A549 (cell line): ENCODE measurements around the gene IRF3. TPM values are rescaled to one million over a fixed set of nuclear protein-coding genes. Genes with fewer than 3 reads are reported as not detected.

Experiments used
- ATAC-seq, 2 experiments: fragments of 200-7000 bp in 1 of 2; fragments of >200 bp in 1 of 2; cut with Nextera tagmentation in 1 of 2; cut with Tn5 transposase in 1 of 2; 3 replicates each; pipeline versions ENCODE4 v1.8.0 to v1.9.1; 2018 to 2020; ENCODE audit warnings: mild to moderate bottlenecking in 1 of 2, moderate library complexity in 1 of 2
- CTCF ChIA-PET: fragments of 300-600 bp; sonication (Branson Sonifier 250); formaldehyde crosslinking; extraction: SDS; loops from one replicate; lab custom pipeline; 2021; ENCODE audit warnings: antibody characterized with exemption, inconsistent platforms; lab: Yijun Ruan, JAX
- POLR2A ChIA-PET: fragments of 350-600 bp; formaldehyde crosslinking; extraction: SDS; loops from one replicate; lab custom pipeline; 2021; ENCODE audit warnings: antibody characterized with exemption, inconsistent platforms; lab: Yijun Ruan, JAX
- DNase-seq, 2 experiments: peaks; one replicate each; pipeline versions ENCODE4 v3.0.0 to v3.0.0-alpha.2; 2011 to 2016; ENCODE audit warnings: low read depth in 1 of 2, low spot score in 1 of 2
- FAIRE-seq: peaks from 2 replicates; lab custom pipeline; 2011; peaks lifted over from hg19 to GRCh38; lab: Jason Lieb, UNC
- H3K27ac ChIP-seq, 2 experiments: fragments of >200 bp; sonication (Bioruptor Twin); formaldehyde crosslinking; 3 replicates each; pipeline ENCODE4 v1.5.1; 2016 to 2017
- H3K4me1 ChIP-seq: fragments of >200 bp; sonication (Bioruptor Twin); formaldehyde crosslinking; 3 replicates; pipeline ENCODE4 v1.6.1; 2016
- H3K4me2 ChIP-seq: fragments of >200 bp; sonication (Bioruptor Twin); formaldehyde crosslinking; 3 replicates; pipeline ENCODE4 v1.6.1; 2016
- H3K4me3 ChIP-seq: fragments of >200 bp; sonication (Bioruptor Twin); formaldehyde crosslinking; 3 replicates; pipeline ENCODE4 v1.5.1; 2016
- H3K9me3 ChIP-seq: fragments of >200 bp; sonication (Bioruptor Twin); formaldehyde crosslinking; 3 replicates; pipeline ENCODE4 v1.6.1; 2016
- ATOH8 ChIP-seq: fragments of 250-450 bp; sonication (Bioruptor Pico); IDR thresholded peaks from 2 replicates; pipeline ENCODE4 v1.5.0; 2020; ENCODE audit warnings: low read depth, mild to moderate bottlenecking, moderate library complexity
- BCL3 ChIP-seq: fragments of >200 bp; sonication (Bioruptor Twin); formaldehyde crosslinking; IDR thresholded peaks from 3 replicates; pipeline ENCODE4 v1.6.1; 2016
- CBX2 ChIP-seq: fragments of 200-600 bp; sonication (generic); IDR thresholded peaks from 2 replicates; pipeline ENCODE4 v1.6.1; 2016; ENCODE audit warnings: low read depth, mild to moderate bottlenecking, borderline replicate concordance
- CBX8 ChIP-seq: fragments of 200-600 bp; sonication (generic); IDR thresholded peaks from 2 replicates; pipeline ENCODE4 v1.6.1; 2016
- CEBPB ChIP-seq, 2 experiments: fragments of >200 bp in 1 of 2; sonication (Bioruptor Twin) in 1 of 2; formaldehyde crosslinking in 1 of 2; IDR thresholded peaks; 2 replicates each; pipeline ENCODE4 v1.6.1; 2012 to 2016
- CTCF ChIP-seq: fragments of >200 bp; sonication (Bioruptor Twin); formaldehyde crosslinking; IDR thresholded peaks from 3 replicates; pipeline ENCODE4 v1.5.1; 2016
- E2F6 ChIP-seq: IDR thresholded peaks from 2 replicates; pipeline ENCODE4 v1.6.1; 2012; ENCODE audit warnings: low read depth, borderline replicate concordance
- EHF ChIP-seq: fragments of 250-450 bp; sonication (Bioruptor Pico); IDR thresholded peaks from 2 replicates; pipeline ENCODE4 v1.5.0; 2020; ENCODE audit warnings: mild to moderate bottlenecking
- ESRRA ChIP-seq: fragments of 150-350 bp; IDR thresholded peaks from 2 replicates; pipeline ENCODE4 v1.6.1; 2014; ENCODE audit warnings: mild to moderate bottlenecking, low read length, borderline replicate concordance
- FOSB ChIP-seq: fragments of 250-450 bp; sonication (Bioruptor Pico); IDR thresholded peaks from 2 replicates; pipeline ENCODE4 v1.5.0; 2020; ENCODE audit warnings: mild to moderate bottlenecking, moderate library complexity
- GATA3 ChIP-seq: IDR thresholded peaks from 2 replicates; pipeline ENCODE4 v1.6.1; 2012; ENCODE audit warnings: borderline replicate concordance
- HDAC2 ChIP-seq: fragments of 200-600 bp; sonication (generic); IDR thresholded peaks from 2 replicates; pipeline ENCODE4 v1.6.1; 2016
- KDM5A ChIP-seq: fragments of 200-600 bp; sonication (generic); IDR thresholded peaks from 2 replicates; pipeline ENCODE4 v1.6.1; 2016; ENCODE audit warnings: antibody characterized with exemption, mild to moderate bottlenecking
- MAZ ChIP-seq: fragments of 150-350 bp; IDR thresholded peaks from 2 replicates; pipeline ENCODE4 v1.6.1; 2014; ENCODE audit warnings: antibody characterized with exemption, low read depth, low read length, borderline replicate concordance
- NFE2L2 ChIP-seq: fragments of 150-350 bp; conservative IDR thresholded peaks from 2 replicates; pipeline ENCODE4 v1.6.1; 2014; ENCODE audit warnings: low read length
- PBX3 ChIP-seq: IDR thresholded peaks from 2 replicates; pipeline ENCODE4 v1.6.1; 2012
- POLR2AphosphoS2 ChIP-seq: conservative IDR thresholded peaks from 2 replicates; pipeline ENCODE4 v1.6.1; 2012; ENCODE audit warnings: low read length, improper control_type of control experiment, inconsistent platforms
- RFX5 ChIP-seq: fragments of 450-650 bp; IDR thresholded peaks from 2 replicates; pipeline ENCODE4 v1.7.1; 2014; ENCODE audit warnings: antibody characterized with exemption, mild to moderate bottlenecking, moderate library complexity
- USF2 ChIP-seq: fragments of 450-650 bp; IDR thresholded peaks from 2 replicates; pipeline ENCODE4 v1.6.1; 2014; ENCODE audit warnings: antibody characterized with exemption
- ZC3H11A ChIP-seq: fragments of 450-650 bp; IDR thresholded peaks from 2 replicates; pipeline ENCODE4 v1.6.1; 2014; ENCODE audit warnings: antibody characterized with exemption, mild to moderate bottlenecking
- ZFP36 ChIP-seq: fragments of 450-650 bp; IDR thresholded peaks from 2 replicates; pipeline ENCODE4 v1.6.1; 2014; ENCODE audit warnings: borderline replicate concordance; ENCODE audit not compliant: partially characterized antibody
- WGBS: methylation state at CpG from one replicate; pipeline ENCODE4 v1.1.6; 2017; ENCODE audit errors: missing lambda C conversion rate; 5-methylcytosine and 5-hydroxymethylcytosine counted together
- polyA plus RNA-seq, 4 experiments: library from polyadenylated mRNA; depleted of rRNA in 3 of 4; stranded (reverse); fragments of >200 nt; fragmentation: RNase III in 1 of 4; extraction: RNeasy Plus Mini Kit Qiagen cat#74134 plus additional on column Dnase treatment in 1 of 4; gene quantifications; 2 replicates in 3 of 4; 3 replicates in 1 of 4; pipeline ENCODE4 v1.2.3, GENCODE V29; 2011 to 2017

IRF3 gene
- polyA plus RNA-seq, 2 of the 4 experiments (the other 2 are of a cell fraction): 54.0 to 103 TPM

- TF ChIP-seq POLR2AphosphoS2: no peak
- TF ChIP-seq MAZ: no peak
- TF ChIP-seq, all 56 proteins: peak for 8
Observed at GRCh38 chr19:49664171-49665035, 1.3 kb downstream of the IRF3 start (continued).

- Histone ChIP-seq H3K27ac (no peak overlapping the region), H3K4me1 (peaks cover 14% of the 10 kb centered on the region), H3K4me2 (no peak overlapping the region), H3K9me3 (0 out of 3 replicates have a peak, but pooled peaks cover 3% of the 10 kb centered on the region), H3K4me3 (no peak overlapping the region)
- ATAC-seq (no peak), DNase-seq (no peak), FAIRE-seq (no peak)
- WGBS: 92% methylated on average over 12 of the region's 12 CpGs
- no peak for TF ChIP-seq USF2
- TF ChIP-seq PBX3: no peak; the same call in 1 of the 2 replicates
- no peak for TF ChIP-seq ESRRA
- TF ChIP-seq HDAC2: no peak
- no peak for TF ChIP-seq CEBPB (IDR thresholded peaks at IDR 0.05)
- no peak for TF ChIP-seq E2F6
- TF ChIP-seq FOSB (CRISPR knock-in tag): no peak
- TF ChIP-seq CBX2: no peak
- no peak for TF ChIP-seq NFE2L2
- TF ChIP-seq RFX5: no peak
- no peak for TF ChIP-seq CBX8
- no peak for TF ChIP-seq EHF (CRISPR knock-in tag)
- TF ChIP-seq ZC3H11A: no peak
- ChIA-PET CTCF (interaction anchor here (1.0 to 21.2 kb wide), 4 partner anchors 12 to 160 kb away, joined by 3 to 326 read pairs (median 62); partner anchors contain the start of genes PRMT1, RRAS and SCAF1), POLR2A (interaction anchor here (1.2 to 2.6 kb wide), 3 partner anchors 13 to 23 kb away, joined by 4 to 22 read pairs (median 5); partner anchors contain the start of genes RRAS and SCAF1)
Observed at GRCh38 chr19:49663224-49663623, 2.4 kb downstream of the IRF3 start.

GRCh38 chr19:49662011-49662410 is 3.6 kb downstream of the IRF3 start:
- 0 out of 3 replicates have a peak, but pooled peaks cover 3% of the 10 kb centered on the region for H3K9me3 ChIP-seq
- no peak for FAIRE-seq
- no peak overlapping the region for H3K4me3 ChIP-seq
- H3K27ac ChIP-seq: no peak overlapping the region
- ChIA-PET POLR2A (interaction anchor here (1.4 to 2.1 kb wide), 3 partner anchors 15 to 20 kb away, joined by 4 to 7 read pairs (median 5); partner anchors contain the start of gene SCAF1), CTCF (interaction anchor here (12.2 to 21.2 kb wide), 2 partner anchors 13 to 18 kb away, joined by 117 to 326 read pairs; partner anchors contain the start of genes PRMT1, RRAS and SCAF1)
- no peak for DNase-seq
- ATAC-seq: no peak
- H3K4me1 ChIP-seq: peaks cover 14% of the 10 kb centered on the region
- H3K4me2 ChIP-seq: no peak overlapping the region
- WGBS: over 99% methylated on average over 13 of the region's 16 CpGs
- no peak for TF ChIP-seq BCL3
- no peak for TF ChIP-seq ZFP36
- no peak for TF ChIP-seq GATA3
- no peak for TF ChIP-seq ATOH8 (CRISPR knock-in tag)
- TF ChIP-seq KDM5A: no peak
- TF ChIP-seq POLR2AphosphoS2: no peak
- TF ChIP-seq CTCF: no peak
